OCI-LY7 (cell line): ENCODE measurements around the gene BCL2L12. TPM values are rescaled to one million over a fixed set of nuclear protein-coding genes. Genes with fewer than 3 reads are reported as not detected.
"Not testable (repeated sequence)": the region's sequence is repeated elsewhere in the genome, so short reads cannot be mapped to it uniquely, and the experiment has no call there.

Experiments used
- BruUV-seq: library from RNA; stranded (reverse); fragments of 400-500 nt; replicated peaks from 2 replicates; lab custom pipeline; 2021; lab: Mats Ljungman, UMichigan
- CTCF ChIA-PET: fragments of 300-600 bp; sonication (Branson Sonifier 250); formaldehyde crosslinking; loops from one replicate; lab custom pipeline; 2022; ENCODE audit warnings: antibody characterized with exemption; ENCODE audit not compliant: unreplicated experiment; lab: Charles Lee
- POLR2A ChIA-PET: fragments of 300-600 bp; sonication (Branson Sonifier 250); formaldehyde crosslinking; loops from one replicate; lab custom pipeline; 2022; ENCODE audit warnings: antibody characterized with exemption; lab: Charles Lee
- DNase-seq: peaks from one replicate; pipeline ENCODE4 v3.0.0-alpha.2; 2015; ENCODE audit warnings: low spot score
- H2AFZ ChIP-seq: fragments of 200-600 bp; sonication (generic), shearing (Covaris generic); 2 replicates; pipeline ENCODE4 v1.6.1; 2014; ENCODE audit warnings: mild to moderate bottlenecking, antibody characterized with exemption, low read length, moderate library complexity
- H3K27ac ChIP-seq: fragments of 200-600 bp; sonication (generic); 2 replicates; pipeline ENCODE4 v1.5.1; 2014; ENCODE audit warnings: mixed run types, low read depth, mild to moderate bottlenecking, moderate library complexity, low read length, inconsistent platforms; ENCODE audit not compliant: poor library complexity, severe bottlenecking
- H3K36me3 ChIP-seq: fragments of 200-600 bp; sonication (generic); 2 replicates; pipeline ENCODE4 v1.6.1; 2014; ENCODE audit warnings: mild to moderate bottlenecking, antibody characterized with exemption, low read length, moderate library complexity, mixed read lengths; ENCODE audit not compliant: insufficient read depth
- H3K4me1 ChIP-seq: fragments of 200-600 bp; sonication (generic); 2 replicates; pipeline ENCODE4 v1.5.1; 2014; ENCODE audit warnings: mild to moderate bottlenecking, low read length; ENCODE audit not compliant: insufficient read depth, poor library complexity, severe bottlenecking
- H3K4me2 ChIP-seq: fragments of 200-600 bp; sonication (generic); 2 replicates; pipeline ENCODE4 v1.6.1; 2014; ENCODE audit warnings: mild to moderate bottlenecking, low read length
- H3K4me3 ChIP-seq: fragments of 200-600 bp; sonication (generic); 2 replicates; pipeline ENCODE4 v1.5.1; 2014; ENCODE audit warnings: mild to moderate bottlenecking, low read depth, low read length; ENCODE audit not compliant: poor library complexity, severe bottlenecking
- H3K79me2 ChIP-seq: fragments of 200-600 bp; sonication (generic); 2 replicates; pipeline ENCODE4 v1.6.1; 2016; ENCODE audit warnings: low read depth, mild to moderate bottlenecking, low read length, moderate library complexity, mixed read lengths; ENCODE audit not compliant: insufficient read depth
- H3K9me2 ChIP-seq: fragments of 200-600 bp; sonication (generic); 2 replicates; pipeline ENCODE4 v1.6.1; 2016; ENCODE audit warnings: mild to moderate bottlenecking, low read length, mixed read lengths; ENCODE audit not compliant: insufficient read depth
- H3K9me3 ChIP-seq: fragments of 200-600 bp; sonication (generic); 2 replicates; pipeline ENCODE4 v1.6.1; 2014; ENCODE audit warnings: mild to moderate bottlenecking, mixed run types, low read length, mixed read lengths
- H4K20me1 ChIP-seq: fragments of 200-600 bp; sonication (generic); 2 replicates; pipeline ENCODE4 v1.6.1; 2014; ENCODE audit warnings: mild to moderate bottlenecking, antibody characterized with exemption, low read length, moderate library complexity, mixed read lengths; ENCODE audit not compliant: insufficient read depth
- EZH2phosphoT487 ChIP-seq: fragments of 200-600 bp; sonication (generic); IDR thresholded peaks from 2 replicates; pipeline ENCODE4 v1.6.1; 2018; ENCODE audit warnings: low read depth, borderline replicate concordance, mild to moderate bottlenecking, mixed run types, antibody characterized with exemption, low read length, moderate library complexity, mixed read lengths
- intact Hi-C: fragments of 100-400 bp; cut with micrococcal nuclease; formaldehyde crosslinking; loops from one replicate; pipeline ENCODE4 v1.10.0; 2022; ENCODE audit not compliant: unreplicated experiment
- microRNA-seq: library from miRNA; unstranded; fragments of <30 nt; microRNA quantifications from one replicate; pipeline ENCODE4 v1.2.0, GENCODE V29; 2022; ENCODE audit warnings: borderline replicate concordance
- small RNA-seq: library from RNA; depleted of rRNA; stranded (forward); fragments of <200 nt; gene quantifications from one replicate; pipeline ENCODE3, GENCODE V24; 2014
- total RNA-seq, 2 experiments: library from RNA; depleted of rRNA in 1 of 2; stranded (reverse); fragments of >200 nt in 1 of 2; shearing (Covaris generic) in 1 of 2; gene quantifications; 2 replicates each; pipeline ENCODE4 v1.2.3, GENCODE V29; 2014 to 2022
- TF ChIP-seq, protein P1 (sequence below): fragments of 200-600 bp; sonication (generic); conservative IDR thresholded peaks from 2 replicates; pipeline ENCODE4 v1.5.1; 2014; ENCODE audit warnings: mild to moderate bottlenecking, antibody characterized with exemption, low read length, moderate library complexity, mixed read lengths

BCL2L12 gene
- total RNA-seq, 2 experiments from 2014 or later = 38.9 to 65.4 TPM

GRCh38 chr19:49718511-49718910 is 52.8 kb downstream of the BCL2L12 start:
- POLR2A ChIA-PET = interaction anchor here (0.5 kb wide), 1 partner anchor 318 kb away, joined by 3 read pairs; no protein-coding TSS in a partner anchor

DNA sequence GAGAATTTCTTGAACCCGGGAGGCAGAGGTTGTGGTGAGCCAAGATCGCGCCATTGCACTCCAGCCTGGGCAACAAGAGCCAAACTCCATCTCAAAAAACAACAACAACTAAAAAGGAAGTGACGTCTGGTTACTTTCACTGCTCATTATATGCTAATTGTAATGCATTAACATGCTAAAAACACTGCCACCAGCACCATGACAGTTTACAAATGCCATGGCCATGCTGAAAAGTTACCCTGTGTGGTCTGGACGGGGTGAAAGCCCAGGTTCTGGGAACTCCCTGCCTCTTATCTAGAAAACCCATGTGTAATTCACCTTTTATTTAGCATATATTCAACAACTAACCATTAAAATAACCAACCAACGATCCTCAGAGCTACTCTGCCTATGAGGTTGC is 53.3 kb downstream of the BCL2L12 start:
- H3K27ac ChIP-seq = no peak overlapping the region
- H3K9me2 ChIP-seq = no peaks in the 10 kb centered on the region
- peaks cover 9% of the 10 kb centered on the region for H3K4me1 ChIP-seq
- no peaks in the 10 kb centered on the region for H3K36me3 ChIP-seq
- intact Hi-C loops = no loop called here
- DNase-seq = no peak
- ChIA-PET CTCF (no interaction called here), POLR2A (no interaction called here)
- H3K4me3 ChIP-seq = no peak overlapping the region
- H3K79me2 ChIP-seq = no peaks in the 10 kb centered on the region
- BruUV-seq = no TSS peak
- no peak overlapping the region for H2AFZ ChIP-seq
- H3K4me2 ChIP-seq = no peak overlapping the region
- no peaks in the 10 kb centered on the region for H3K9me3 ChIP-seq
- no peaks in the 10 kb centered on the region for H4K20me1 ChIP-seq
- no peak for TF ChIP-seq EZH2phosphoT487
- TF ChIP-seq, protein P1, sequence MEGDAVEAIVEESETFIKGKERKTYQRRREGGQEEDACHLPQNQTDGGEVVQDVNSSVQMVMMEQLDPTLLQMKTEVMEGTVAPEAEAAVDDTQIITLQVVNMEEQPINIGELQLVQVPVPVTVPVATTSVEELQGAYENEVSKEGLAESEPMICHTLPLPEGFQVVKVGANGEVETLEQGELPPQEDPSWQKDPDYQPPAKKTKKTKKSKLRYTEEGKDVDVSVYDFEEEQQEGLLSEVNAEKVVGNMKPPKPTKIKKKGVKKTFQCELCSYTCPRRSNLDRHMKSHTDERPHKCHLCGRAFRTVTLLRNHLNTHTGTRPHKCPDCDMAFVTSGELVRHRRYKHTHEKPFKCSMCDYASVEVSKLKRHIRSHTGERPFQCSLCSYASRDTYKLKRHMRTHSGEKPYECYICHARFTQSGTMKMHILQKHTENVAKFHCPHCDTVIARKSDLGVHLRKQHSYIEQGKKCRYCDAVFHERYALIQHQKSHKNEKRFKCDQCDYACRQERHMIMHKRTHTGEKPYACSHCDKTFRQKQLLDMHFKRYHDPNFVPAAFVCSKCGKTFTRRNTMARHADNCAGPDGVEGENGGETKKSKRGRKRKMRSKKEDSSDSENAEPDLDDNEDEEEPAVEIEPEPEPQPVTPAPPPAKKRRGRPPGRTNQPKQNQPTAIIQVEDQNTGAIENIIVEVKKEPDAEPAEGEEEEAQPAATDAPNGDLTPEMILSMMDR = no peak

More at GRCh38 chr19:49718511-49718910, 52.8 kb downstream of the BCL2L12 start:
- H3K79me2 ChIP-seq = no peaks in the 10 kb centered on the region
- no peak overlapping the region for H3K4me3 ChIP-seq
- no peak overlapping the region for H2AFZ ChIP-seq
- intact Hi-C loops = no loop called here
- TF ChIP-seq, protein P1 = no peak
- TF ChIP-seq EZH2phosphoT487 = no peak
- DNase-seq = no peak
- peaks cover 9% of the 10 kb centered on the region for H3K4me1 ChIP-seq
- H3K9me3 ChIP-seq = no peaks in the 10 kb centered on the region
- H3K36me3 ChIP-seq = no peaks in the 10 kb centered on the region
- no peaks in the 10 kb centered on the region for H4K20me1 ChIP-seq
- CTCF ChIA-PET = no interaction called here
- no peak overlapping the region for H3K27ac ChIP-seq
- H3K4me2 ChIP-seq = no peak overlapping the region
- H3K9me2 ChIP-seq = no peaks in the 10 kb centered on the region
- BruUV-seq = no TSS peak

- POLR2A ChIA-PET = interaction anchor here (0.7 kb wide), 1 partner anchor 40 kb away, joined by 4 read pairs; no protein-coding TSS in a partner anchor
- H4K20me1 ChIP-seq, H3K9me2 ChIP-seq, H3K4me3 ChIP-seq, H2AFZ ChIP-seq, intact Hi-C loops, H3K4me2 ChIP-seq, H3K36me3 ChIP-seq, H3K4me1 ChIP-seq, H3K9me3 ChIP-seq, DNase-seq, BruUV-seq, H3K27ac ChIP-seq, CTCF ChIA-PET, H3K79me2 ChIP-seq: not testable (repeated sequence)
Observed at GRCh38 chr19:49719420-49719819, 53.7 kb downstream of the BCL2L12 start.

Small RNA genes lying within 50 kb of the gene (microRNA-seq; reads per million reads assigned to microRNA genes)
- not detected for gene MIR5088

Small RNA genes lying within 50 kb of the gene (small RNA-seq; reads per million reads assigned to genes)
- 0.42 reads per million for gene MIR5088

Other genes starting within 250 kb of the BCL2L12 start
- 0.66 TPM in 1 of 2 replicates, not detected in the other for gene PTH2, start 242.5 kb upstream of the BCL2L12 start, total RNA-seq (2014; rRNA removed; shearing (Covaris generic))
- 1.7 TPM in 1 of 2 replicates, not detected in the other for gene PTH2, start 242.5 kb upstream of the BCL2L12 start, total RNA-seq (2022)
- gene GFY, start 240.5 kb upstream of the BCL2L12 start, total RNA-seq (2014; rRNA removed; shearing (Covaris generic)) = not detected in 2 replicates
- not detected in 2 replicates for gene GFY, start 240.5 kb upstream of the BCL2L12 start, total RNA-seq (2022)
- gene SLC17A7, start 224.4 kb upstream of the BCL2L12 start, total RNA-seq (2014; rRNA removed; shearing (Covaris generic)) = 0.13 and 1.3 TPM in 2 replicates
- 1.3 and 1.5 TPM in 2 replicates for gene SLC17A7, start 224.4 kb upstream of the BCL2L12 start, total RNA-seq (2022)
- gene PIH1D1, start 214.1 kb upstream of the BCL2L12 start, total RNA-seq (2014; rRNA removed; shearing (Covaris generic)) = 114 and 117 TPM in 2 replicates
- 93.2 and 95.5 TPM in 2 replicates for gene PIH1D1, start 214.1 kb upstream of the BCL2L12 start, total RNA-seq (2022)
- gene ALDH16A1, start 212.7 kb upstream of the BCL2L12 start, total RNA-seq (2014; rRNA removed; shearing (Covaris generic)) = 39.5 and 55.4 TPM in 2 replicates
- 26.0 and 30.6 TPM in 2 replicates for gene ALDH16A1, start 212.7 kb upstream of the BCL2L12 start, total RNA-seq (2022)
- gene FLT3LG, start 191.7 kb upstream of the BCL2L12 start, total RNA-seq (2014; rRNA removed; shearing (Covaris generic)) = 8.2 and 10.1 TPM in 2 replicates
- 8.4 and 11.7 TPM in 2 replicates for gene FLT3LG, start 191.7 kb upstream of the BCL2L12 start, total RNA-seq (2022)
- gene RPL13A, start 178.3 kb upstream of the BCL2L12 start, total RNA-seq (2014; rRNA removed; shearing (Covaris generic)) = 6,720 and 8,461 TPM in 2 replicates
- 2,999 and 3,606 TPM in 2 replicates for gene RPL13A, start 178.3 kb upstream of the BCL2L12 start, total RNA-seq (2022)
- gene RPS11, start 169.5 kb upstream of the BCL2L12 start, total RNA-seq (2014; rRNA removed; shearing (Covaris generic)) = 6,180 and 6,539 TPM in 2 replicates
- 2,366 and 2,673 TPM in 2 replicates for gene RPS11, start 169.5 kb upstream of the BCL2L12 start, total RNA-seq (2022)
- 19.4 and 20.9 TPM in 2 replicates for gene FCGRT, start 153.3 kb upstream of the BCL2L12 start, total RNA-seq (2014; rRNA removed; shearing (Covaris generic))
- gene FCGRT, start 153.3 kb upstream of the BCL2L12 start, total RNA-seq (2022) = 10.7 and 11.6 TPM in 2 replicates
- gene RCN3, start 137.9 kb upstream of the BCL2L12 start, total RNA-seq (2014; rRNA removed; shearing (Covaris generic)) = 0.77 and 1.4 TPM in 2 replicates
- 1.3 and 2.1 TPM in 2 replicates for gene RCN3, start 137.9 kb upstream of the BCL2L12 start, total RNA-seq (2022)
- gene NOSIP, start 85.4 kb upstream of the BCL2L12 start, total RNA-seq (2014; rRNA removed; shearing (Covaris generic)) = 74.7 and 84.0 TPM in 2 replicates
- gene NOSIP, start 85.4 kb upstream of the BCL2L12 start, total RNA-seq (2022) = 35.1 and 42.7 TPM in 2 replicates
- gene PRRG2, start 84.6 kb upstream of the BCL2L12 start, total RNA-seq (2014; rRNA removed; shearing (Covaris generic)) = 2.7 and 4.7 TPM in 2 replicates
- 2.4 TPM in 2 replicates for gene PRRG2, start 84.6 kb upstream of the BCL2L12 start, total RNA-seq (2022)
- gene PRR12, start 74.8 kb upstream of the BCL2L12 start, total RNA-seq (2014; rRNA removed; shearing (Covaris generic)) = 5.1 and 6.5 TPM in 2 replicates
- 32.8 and 40.0 TPM in 2 replicates for gene PRR12, start 74.8 kb upstream of the BCL2L12 start, total RNA-seq (2022)
- 3.4 and 4.7 TPM in 2 replicates for gene RRAS, start 25.8 kb upstream of the BCL2L12 start, total RNA-seq (2014; rRNA removed; shearing (Covaris generic))
- 5.4 and 5.5 TPM in 2 replicates for gene RRAS, start 25.8 kb upstream of the BCL2L12 start, total RNA-seq (2022)
- gene SCAF1, start 23.7 kb upstream of the BCL2L12 start, total RNA-seq (2014; rRNA removed; shearing (Covaris generic)) = 12.4 and 15.0 TPM in 2 replicates
- gene SCAF1, start 23.7 kb upstream of the BCL2L12 start, total RNA-seq (2022) = 43.4 and 44.0 TPM in 2 replicates
- 116 and 117 TPM in 2 replicates for gene IRF3, start 76 bp upstream of the BCL2L12 start, total RNA-seq (2014; rRNA removed; shearing (Covaris generic))
- gene IRF3, start 76 bp upstream of the BCL2L12 start, total RNA-seq (2022) = 96.6 and 98.5 TPM in 2 replicates
- gene PRMT1, start 11.3 kb downstream of the BCL2L12 start, total RNA-seq (2014; rRNA removed; shearing (Covaris generic)) = 403 and 412 TPM in 2 replicates
- gene PRMT1, start 11.3 kb downstream of the BCL2L12 start, total RNA-seq (2022) = 266 and 285 TPM in 2 replicates
- gene ADM5, start 23.7 kb downstream of the BCL2L12 start, total RNA-seq (2014; rRNA removed; shearing (Covaris generic)) = 11.8 and 16.5 TPM in 2 replicates
- gene ADM5, start 23.7 kb downstream of the BCL2L12 start, total RNA-seq (2022) = 15.3 and 17.9 TPM in 2 replicates
- 0.23 and 0.95 TPM in 2 replicates for gene CPT1C, start 25.2 kb downstream of the BCL2L12 start, total RNA-seq (2014; rRNA removed; shearing (Covaris generic))
- gene CPT1C, start 25.2 kb downstream of the BCL2L12 start, total RNA-seq (2022) = 0.86 and 2.6 TPM in 2 replicates
- not detected in 2 replicates for gene TSKS, start 97.4 kb downstream of the BCL2L12 start, total RNA-seq (2014; rRNA removed; shearing (Covaris generic))
- not detected in 2 replicates for gene TSKS, start 97.4 kb downstream of the BCL2L12 start, total RNA-seq (2022)
- 29.7 and 47.4 TPM in 2 replicates for gene AP2A1, start 101.1 kb downstream of the BCL2L12 start, total RNA-seq (2014; rRNA removed; shearing (Covaris generic))
- gene AP2A1, start 101.1 kb downstream of the BCL2L12 start, total RNA-seq (2022) = 46.9 and 50.4 TPM in 2 replicates
- gene FUZ, start 147.4 kb downstream of the BCL2L12 start, total RNA-seq (2014; rRNA removed; shearing (Covaris generic)) = 33.6 and 35.1 TPM in 2 replicates
- 28.1 and 34.6 TPM in 2 replicates for gene FUZ, start 147.4 kb downstream of the BCL2L12 start, total RNA-seq (2022)
- gene MED25, start 152.4 kb downstream of the BCL2L12 start, total RNA-seq (2014; rRNA removed; shearing (Covaris generic)) = 73.5 and 85.1 TPM in 2 replicates
- 111 and 146 TPM in 2 replicates for gene MED25, start 152.4 kb downstream of the BCL2L12 start, total RNA-seq (2022)
- gene PTOV1, start 185.2 kb downstream of the BCL2L12 start, total RNA-seq (2014; rRNA removed; shearing (Covaris generic)) = 101 and 124 TPM in 2 replicates
- gene PTOV1, start 185.2 kb downstream of the BCL2L12 start, total RNA-seq (2022) = 105 and 114 TPM in 2 replicates
- gene PNKP, start 201.6 kb downstream of the BCL2L12 start, total RNA-seq (2014; rRNA removed; shearing (Covaris generic)) = 65.4 and 90.9 TPM in 2 replicates
- 118 and 140 TPM in 2 replicates for gene PNKP, start 201.6 kb downstream of the BCL2L12 start, total RNA-seq (2022)
- gene AKT1S1, start 211.4 kb downstream of the BCL2L12 start, total RNA-seq (2014; rRNA removed; shearing (Covaris generic)) = 7.3 TPM in 2 replicates
- 19.8 and 21.2 TPM in 2 replicates for gene AKT1S1, start 211.4 kb downstream of the BCL2L12 start, total RNA-seq (2022)
- gene TBC1D17, start 211.8 kb downstream of the BCL2L12 start, total RNA-seq (2014; rRNA removed; shearing (Covaris generic)) = 7.9 and 8.0 TPM in 2 replicates
- 24.0 and 31.1 TPM in 2 replicates for gene TBC1D17, start 211.8 kb downstream of the BCL2L12 start, total RNA-seq (2022)
- gene IL4I1, start 231.0 kb downstream of the BCL2L12 start, total RNA-seq (2014; rRNA removed; shearing (Covaris generic)) = 0.25 and 0.39 TPM in 2 replicates
- 1.7 and 1.8 TPM in 2 replicates for gene IL4I1, start 231.0 kb downstream of the BCL2L12 start, total RNA-seq (2022)